Activated CD4-positive, alpha-beta T cell treated with anti-CD3 and anti-CD28 coated beads for 36 hours (primary cell): ENCODE measurements around the gene XRCC6. TPM values are rescaled to one million over a fixed set of nuclear protein-coding genes. Genes with fewer than 3 reads are reported as not detected.
"Not testable (repeated sequence)": the region's sequence is repeated elsewhere in the genome, so short reads cannot be mapped to it uniquely, and the experiment has no call there.

Source experiments
- ATAC-seq: fragments of 200-7000 bp; cut with Tn5 transposase; one replicate; pipeline ENCODE4 v1.10.0; 2021; ENCODE audit warnings: mild to moderate bottlenecking, moderate library complexity
- CTCF ChIA-PET: fragments of 350-600 bp; sonication (Branson Sonifier 250); formaldehyde crosslinking; loops from one replicate; lab custom pipeline; 2021; ENCODE audit warnings: antibody characterized with exemption; lab: Charles Lee
- POLR2A ChIA-PET: fragments of 350-600 bp; sonication (Branson Sonifier 250); formaldehyde crosslinking; loops from one replicate; lab custom pipeline; 2021; ENCODE audit warnings: antibody characterized with exemption, inconsistent platforms; lab: Charles Lee
- DNase-seq: peaks from one replicate; pipeline ENCODE4 v3.0.0-alpha.2; 2020
- H3K27ac Mint-ChIP-seq: one replicate; pipeline ENCODE4 v1.8.0; 2021; ENCODE audit warnings: mixed read lengths
- H3K27me3 Mint-ChIP-seq: one replicate; pipeline ENCODE4 v1.8.0; 2021; ENCODE audit warnings: mixed read lengths
- H3K36me3 Mint-ChIP-seq: one replicate; pipeline ENCODE4 v1.8.0; 2021; ENCODE audit warnings: low read depth, mixed read lengths
- H3K4me1 Mint-ChIP-seq: one replicate; pipeline ENCODE4 v1.8.0; 2021; ENCODE audit warnings: mixed read lengths
- H3K4me3 Mint-ChIP-seq: one replicate; pipeline ENCODE4 v1.8.0; 2021; ENCODE audit warnings: mild to moderate bottlenecking, moderate library complexity, mixed read lengths
- H3K9me3 Mint-ChIP-seq: one replicate; pipeline ENCODE4 v1.8.0; 2021; ENCODE audit warnings: low read depth, mixed read lengths
- intact Hi-C, 2 experiments: fragments of 100-400 bp; cut with DNase I in 1 of 2; cut with micrococcal nuclease in 1 of 2; formaldehyde crosslinking; loops; one replicate each; pipeline versions ENCODE4 v1.14.2 to v1.15.1; 2022 to 2024; cut with DNase I, micrococcal nuclease
- total RNA-seq, 2 experiments: library from RNA; stranded (reverse); gene quantifications; one replicate each; pipeline ENCODE4 v1.2.3, GENCODE V29; 2021

XRCC6 gene
- total RNA-seq, 2 experiments from 2014 or later, result 427 to 469 TPM

DNA sequence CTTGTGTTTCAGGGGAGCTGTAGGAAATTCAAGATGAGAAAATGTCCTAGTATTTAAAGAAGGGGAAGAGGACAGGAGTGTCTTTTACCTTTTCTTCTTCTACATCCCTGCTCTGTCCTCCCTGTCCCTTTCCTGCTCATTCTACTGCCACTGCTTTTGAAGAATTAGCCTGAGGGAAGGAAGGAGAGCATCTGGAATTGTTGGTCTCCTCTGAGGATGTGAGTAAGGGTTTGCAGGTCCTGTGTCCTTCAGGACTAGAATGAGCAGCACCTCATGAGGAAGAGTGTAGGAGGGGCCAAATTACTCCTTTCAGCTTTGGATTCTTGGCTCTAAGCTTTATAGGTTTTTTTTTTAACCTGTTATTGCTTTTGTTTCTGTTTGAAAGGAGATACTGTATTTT lies 43.4 kb downstream of the XRCC6 start:
- Mint-ChIP-seq H3K27ac (peak overlapping the region; percentile 38), H3K4me3 (no peak overlapping the region), H3K36me3 (peaks cover 43% of the 10 kb centered on the region), H3K4me1 (peaks cover 12% of the 10 kb centered on the region), H3K9me3 (no peaks in the 10 kb centered on the region), H3K27me3 (no peaks in the 10 kb centered on the region)
- DNase-seq (no peak), ATAC-seq (no peak)
- CTCF ChIA-PET, result interaction anchor here (0.6 to 2.0 kb wide), 2 partner anchors 13 to 262 kb away, joined by 3 to 6 read pairs; no protein-coding TSS in a partner anchor
- intact Hi-C loops, result no loop called here
- POLR2A ChIA-PET, result interaction anchor here (1.0 kb wide), 1 partner anchor 18 kb away, joined by 3 read pairs; no protein-coding TSS in a partner anchor

DNA sequence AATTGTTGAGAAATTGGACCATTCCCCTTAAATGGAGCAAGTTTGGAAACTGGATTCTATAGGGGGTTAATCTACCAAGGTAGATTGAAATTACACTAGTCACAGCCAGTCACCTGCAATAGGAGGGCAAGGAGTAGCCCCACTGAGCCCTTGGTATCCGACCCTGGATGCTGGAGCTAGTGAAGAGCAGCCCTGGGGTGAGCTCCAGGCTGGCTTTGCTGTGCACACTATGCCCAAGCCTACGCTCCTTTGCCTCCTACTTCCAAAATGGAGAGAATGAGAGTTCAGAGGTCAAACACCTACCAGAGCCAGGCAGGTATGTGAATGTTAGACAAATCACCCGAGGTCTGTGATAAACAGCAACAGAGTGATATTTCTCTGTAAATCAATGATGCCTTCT lies 43.9 kb downstream of the XRCC6 start:
- no peak overlapping the region for H3K4me3 Mint-ChIP-seq
- no peaks in the 10 kb centered on the region for H3K9me3 Mint-ChIP-seq
- peak overlapping the region; percentile 38 for H3K27ac Mint-ChIP-seq
- no peaks in the 10 kb centered on the region for H3K27me3 Mint-ChIP-seq
- DNase-seq, result no peak
- peaks cover 42% of the 10 kb centered on the region for H3K36me3 Mint-ChIP-seq
- H3K4me1 Mint-ChIP-seq, result peaks cover 13% of the 10 kb centered on the region
- ChIA-PET POLR2A (no interaction called here), CTCF (interaction anchor here (0.9 to 3.3 kb wide), 5 partner anchors 11 to 33 kb away, joined by 4 to 24 read pairs (median 5); partner anchors contain the start of gene MEI1)
- intact Hi-C loops, result no loop called here
- no peak for ATAC-seq

DNA sequence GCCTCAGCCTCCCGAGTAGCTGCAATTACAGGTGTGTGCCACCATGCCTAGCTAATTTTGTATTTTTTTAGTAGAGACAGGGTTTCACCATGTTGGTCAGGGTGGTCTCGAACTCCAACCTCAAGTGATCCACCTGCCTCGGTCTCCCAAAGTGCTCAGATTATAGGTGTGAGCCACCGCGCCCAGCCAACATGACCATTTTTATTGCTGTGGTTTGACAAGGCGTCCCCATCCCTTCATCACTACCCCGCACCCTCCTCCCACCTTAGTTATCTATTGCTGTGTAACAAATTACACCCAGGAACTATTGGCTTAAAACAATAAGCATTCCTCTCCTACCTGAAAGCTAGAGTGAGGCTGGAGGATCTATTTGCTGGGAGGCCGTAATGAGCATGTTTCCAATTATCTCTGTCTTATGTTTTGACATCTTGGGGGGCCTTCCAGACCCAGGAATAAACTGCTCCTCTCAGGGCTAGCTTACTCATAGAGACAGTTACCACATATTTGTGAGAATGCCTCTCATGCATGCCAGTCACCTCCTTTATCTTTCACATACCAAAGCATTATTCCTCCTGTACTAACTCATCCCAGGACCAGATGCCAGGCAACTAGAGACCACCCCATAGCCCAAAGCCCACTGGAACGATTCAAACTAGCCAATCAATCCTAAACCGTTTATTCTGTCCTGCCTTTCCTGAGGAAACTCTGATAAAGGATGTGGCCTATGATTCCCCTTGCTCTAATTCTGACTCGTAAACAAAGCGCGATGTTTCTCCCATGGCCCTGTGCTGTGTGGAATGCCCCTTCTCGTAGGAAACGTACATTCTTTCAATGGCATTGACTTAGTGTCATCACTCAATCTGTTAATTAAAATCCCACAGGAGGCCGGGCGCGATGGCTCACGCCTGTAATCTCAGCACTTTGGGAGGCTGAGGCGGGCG lies 48.1 kb downstream of the XRCC6 start:
- Mint-ChIP-seq H3K4me3 (no peak overlapping the region), H3K27ac (no peak overlapping the region), H3K4me1 (peaks cover 13% of the 10 kb centered on the region), H3K9me3 (no peaks in the 10 kb centered on the region), H3K27me3 (no peaks in the 10 kb centered on the region), H3K36me3 (peaks cover 30% of the 10 kb centered on the region)
- intact Hi-C loops, result no loop called here
- DNase-seq (no peak), ATAC-seq (no peak)
- ChIA-PET CTCF (no interaction called here), POLR2A (interaction anchor here (0.7 kb wide), 1 partner anchor 181 kb away, joined by 3 read pairs; no protein-coding TSS in a partner anchor)

DNA sequence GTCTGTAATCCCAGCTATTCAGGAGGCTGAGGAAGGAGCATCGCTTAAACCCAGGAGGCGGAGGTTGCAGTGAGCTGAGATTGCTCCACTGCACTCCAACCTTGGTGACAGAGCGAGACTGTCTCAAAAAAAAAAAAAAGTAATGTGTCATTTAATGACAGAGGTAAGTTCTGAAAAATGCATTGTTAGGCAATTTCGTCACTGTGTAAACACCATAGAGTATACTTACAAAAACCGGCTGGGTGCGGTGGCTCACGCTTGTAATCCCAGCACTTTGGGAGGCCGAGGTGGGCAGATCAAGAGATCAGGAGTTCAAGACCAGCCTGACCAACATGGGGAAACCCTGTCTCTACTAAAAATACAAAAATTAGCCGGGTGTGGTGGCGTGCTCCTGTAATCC lies 51.0 kb downstream of the XRCC6 start:
- intact Hi-C loops, ATAC-seq, H3K27ac Mint-ChIP-seq, DNase-seq, H3K9me3 Mint-ChIP-seq, H3K27me3 Mint-ChIP-seq, H3K4me3 Mint-ChIP-seq, POLR2A ChIA-PET: not testable (repeated sequence)
- CTCF ChIA-PET, result interaction anchor here (1.2 kb wide), 1 partner anchor 12 kb away, joined by 3 read pairs; no protein-coding TSS in a partner anchor
- H3K4me1 Mint-ChIP-seq, result peaks cover 12% of the 10 kb centered on the region
- peaks cover 32% of the 10 kb centered on the region for H3K36me3 Mint-ChIP-seq

DNA sequence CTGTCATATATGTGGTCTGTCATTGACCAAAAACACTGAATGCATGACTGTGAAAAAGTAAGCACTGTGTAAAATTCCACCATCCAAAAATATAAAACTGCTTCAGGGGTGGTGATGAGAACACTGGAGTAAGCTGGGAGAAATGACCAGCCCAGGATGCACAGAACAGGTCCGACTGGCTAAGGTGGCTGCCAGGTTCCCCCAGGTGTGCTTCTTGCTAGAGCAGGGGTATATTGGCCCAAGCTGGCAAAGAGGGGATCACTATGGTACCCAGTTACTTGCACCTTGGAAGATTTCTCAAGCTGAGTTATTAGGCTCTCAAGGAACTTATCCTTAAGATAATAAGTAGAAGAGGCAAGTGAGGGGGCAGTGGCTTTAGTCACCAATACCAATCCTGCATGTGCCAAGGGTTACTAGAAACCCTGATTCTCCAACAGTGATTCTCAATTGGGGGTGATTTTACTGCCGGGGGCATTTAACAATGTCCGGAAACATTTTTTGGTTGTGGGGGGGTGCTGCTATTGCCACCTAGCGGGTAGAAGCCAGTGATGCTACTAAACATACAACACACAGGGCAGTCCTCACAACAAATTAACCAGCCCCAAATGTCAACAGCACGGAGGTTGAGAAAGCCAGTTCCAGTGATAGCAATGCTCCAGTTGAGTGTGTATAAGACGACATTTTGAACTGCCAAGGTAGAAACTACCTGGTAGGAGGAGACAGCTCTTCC lies 51.9 kb downstream of the XRCC6 start:
- no peak for ATAC-seq
- ChIA-PET POLR2A (no interaction called here), CTCF (interaction anchor here (0.6 to 1.3 kb wide), 4 partner anchors 11 to 202 kb away, joined by 3 to 7 read pairs (median 4); no protein-coding TSS in a partner anchor)
- DNase-seq, result no peak
- Mint-ChIP-seq H3K9me3 (no peaks in the 10 kb centered on the region), H3K27ac (peak overlapping the region; percentile 8), H3K36me3 (peaks cover 35% of the 10 kb centered on the region), H3K4me3 (no peak overlapping the region), H3K27me3 (no peaks in the 10 kb centered on the region), H3K4me1 (peaks cover 10% of the 10 kb centered on the region)
- intact Hi-C loops, result no loop called here

DNA sequence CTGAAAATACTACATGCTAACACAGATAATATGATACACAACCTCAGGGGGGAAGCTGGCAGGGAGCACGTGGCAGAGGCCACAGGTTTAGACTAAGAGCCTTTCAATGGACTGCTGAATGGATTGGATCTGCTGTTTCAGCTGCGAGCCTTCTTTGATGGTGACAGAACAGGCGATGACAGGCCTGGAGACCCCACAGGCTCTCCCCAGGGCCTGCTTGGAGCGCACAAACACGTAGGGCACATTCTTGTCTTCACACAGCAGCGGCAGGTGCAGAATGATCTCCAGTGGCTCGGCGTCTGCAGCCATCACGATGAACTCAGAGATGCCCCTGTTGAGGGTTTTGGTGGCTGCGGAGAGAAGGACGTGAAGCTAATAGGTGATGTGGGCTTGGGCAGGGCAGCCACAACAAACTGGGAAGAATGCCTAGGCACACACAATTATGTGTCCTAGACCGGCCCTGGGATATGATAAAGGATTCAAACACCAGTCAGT lies 53.8 kb downstream of the XRCC6 start:
- CTCF ChIA-PET, result interaction anchor here (0.6 to 2.9 kb wide), 3 partner anchors 8 to 435 kb away, joined by 3 to 9 read pairs (median 4); no protein-coding TSS in a partner anchor
- peaks cover 11% of the 10 kb centered on the region for H3K4me1 Mint-ChIP-seq
- H3K27ac Mint-ChIP-seq, result peak overlapping the region; percentile 21
- no peak for ATAC-seq
- H3K36me3 Mint-ChIP-seq, result peaks cover 47% of the 10 kb centered on the region
- H3K27me3 Mint-ChIP-seq, result no peaks in the 10 kb centered on the region
- intact Hi-C loops, result no loop called here
- H3K4me3 Mint-ChIP-seq, result no peak overlapping the region
- POLR2A ChIA-PET, result interaction anchor here (0.6 kb wide), 1 partner anchor 9 kb away, joined by 5 read pairs; no protein-coding TSS in a partner anchor
- no peak for DNase-seq
- H3K9me3 Mint-ChIP-seq, result no peaks in the 10 kb centered on the region

DNA sequence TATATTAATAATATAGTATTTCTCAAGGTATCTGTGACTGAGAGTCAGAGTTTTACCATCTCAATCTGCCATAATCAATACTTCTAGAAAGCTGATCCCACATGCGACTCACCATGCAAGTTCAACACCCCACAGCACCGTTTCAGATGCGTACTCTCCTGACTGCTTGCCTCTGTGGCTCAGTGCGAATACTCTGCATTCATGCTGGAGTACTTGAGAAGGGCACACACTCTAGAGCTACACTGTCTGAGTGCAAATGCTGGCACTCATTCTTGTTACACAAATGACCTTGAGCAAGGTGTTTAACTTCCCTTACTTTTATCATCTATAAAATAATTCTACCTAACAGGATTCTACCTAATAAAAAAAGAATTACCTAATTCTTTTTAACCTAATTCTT lies 55.0 kb downstream of the XRCC6 start:
- Mint-ChIP-seq H3K9me3 (no peaks in the 10 kb centered on the region), H3K4me3 (no peak overlapping the region), H3K36me3 (peaks cover 56% of the 10 kb centered on the region), H3K27ac (no peak overlapping the region), H3K27me3 (no peaks in the 10 kb centered on the region), H3K4me1 (peaks cover 16% of the 10 kb centered on the region)
- DNase-seq (no peak), ATAC-seq (no peak)
- ChIA-PET CTCF (interaction anchor here (1.0 to 2.9 kb wide), 2 partner anchors 9 to 144 kb away, joined by 3 to 9 read pairs; no protein-coding TSS in a partner anchor), POLR2A (no interaction called here)
- intact Hi-C loops, result no loop called here

DNA sequence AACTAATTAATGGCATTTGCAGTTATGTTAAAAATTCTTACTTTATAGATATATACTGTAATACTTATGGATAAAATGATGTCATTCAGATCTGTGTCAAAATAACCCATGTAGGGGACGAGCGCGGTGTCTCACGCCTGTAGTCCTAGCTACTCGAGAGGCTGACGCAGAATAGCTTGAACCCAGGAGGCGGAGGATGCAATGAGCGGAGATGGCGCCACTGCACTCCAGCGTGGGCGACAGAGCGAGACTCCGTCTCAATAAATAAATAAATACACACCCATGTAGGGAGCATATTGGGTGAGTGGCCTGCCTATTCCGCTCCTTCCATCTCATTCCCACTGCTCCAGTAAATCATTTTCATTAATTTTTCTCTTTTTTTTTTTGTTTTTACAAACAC lies 60.5 kb downstream of the XRCC6 start:
- CTCF ChIA-PET, result interaction anchor here (0.7 to 1.5 kb wide), 3 partner anchors 14 to 327 kb away, joined by 3 to 5 read pairs (median 4); no protein-coding TSS in a partner anchor
- intact Hi-C loops, result loop anchor here in 1 of 2 experiments (1.0 kb wide), 1 partner anchor 60 kb away; the partner anchor contains the start of genes DESI1 and XRCC6
- H3K4me3 Mint-ChIP-seq, result peak overlapping the region; percentile 99
- DNase-seq, result peak; percentile 31
- POLR2A ChIA-PET, result no interaction called here
- ATAC-seq, result peak; percentile 9
- no peaks in the 10 kb centered on the region for H3K9me3 Mint-ChIP-seq
- peak overlapping the region; percentile 19 for H3K27ac Mint-ChIP-seq
- no peaks in the 10 kb centered on the region for H3K27me3 Mint-ChIP-seq
- H3K36me3 Mint-ChIP-seq, result peaks cover 38% of the 10 kb centered on the region
- H3K4me1 Mint-ChIP-seq, result peaks cover 33% of the 10 kb centered on the region

DNA sequence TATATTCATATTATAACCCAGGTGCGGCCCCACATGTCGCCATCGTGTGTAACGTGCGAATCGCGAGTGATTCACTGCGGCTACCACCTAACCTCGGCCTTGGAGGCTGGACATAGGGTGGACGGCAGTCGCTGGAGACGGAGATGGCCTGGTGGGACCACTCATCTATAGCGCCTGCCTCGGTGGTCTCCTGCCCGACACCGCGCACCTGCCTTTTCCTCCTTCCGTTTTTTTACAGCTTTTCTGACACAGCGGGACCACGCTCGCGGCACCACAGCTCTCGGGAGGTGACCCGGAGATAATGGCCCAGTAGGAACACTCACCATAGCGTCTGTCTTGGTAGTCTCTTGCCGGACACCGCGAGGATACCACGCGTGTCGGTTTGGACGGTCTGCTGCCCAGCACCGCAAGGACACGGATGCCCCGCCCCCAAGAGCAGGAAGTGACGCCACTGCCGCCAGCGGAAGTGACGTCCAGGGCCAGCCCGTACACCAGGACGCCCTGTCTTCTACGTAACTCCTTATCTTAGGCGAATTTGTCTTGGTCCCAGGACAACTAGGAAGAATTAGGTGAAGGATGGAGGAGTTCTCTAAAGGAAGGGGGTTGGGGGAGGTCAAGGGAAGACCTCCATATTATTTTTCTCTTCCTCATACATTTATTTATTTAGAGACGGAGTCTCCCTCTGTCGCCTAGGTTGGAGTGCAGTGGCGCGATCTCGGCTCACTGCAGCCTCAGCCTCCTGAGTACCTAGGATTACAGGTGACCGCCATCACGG lies 61.1 kb downstream of the XRCC6 start:
- ATAC-seq (peak; percentile 89), DNase-seq (peak; percentile 89)
- peaks cover 35% of the 10 kb centered on the region for H3K36me3 Mint-ChIP-seq
- ChIA-PET POLR2A (no interaction called here), CTCF (interaction anchor here (0.7 to 1.5 kb wide), 3 partner anchors 15 to 326 kb away, joined by 3 to 5 read pairs (median 4); no protein-coding TSS in a partner anchor)
- intact Hi-C loops, result loop anchor here in 1 of 2 experiments (1.0 kb wide), 1 partner anchor 61 kb away; the partner anchor contains the start of genes DESI1 and XRCC6
- peak overlapping the region; percentile 99 for H3K4me3 Mint-ChIP-seq
- H3K27me3 Mint-ChIP-seq, result no peaks in the 10 kb centered on the region
- peak overlapping the region; percentile 97 for H3K27ac Mint-ChIP-seq
- no peaks in the 10 kb centered on the region for H3K9me3 Mint-ChIP-seq
- H3K4me1 Mint-ChIP-seq, result peaks cover 32% of the 10 kb centered on the region

DNA sequence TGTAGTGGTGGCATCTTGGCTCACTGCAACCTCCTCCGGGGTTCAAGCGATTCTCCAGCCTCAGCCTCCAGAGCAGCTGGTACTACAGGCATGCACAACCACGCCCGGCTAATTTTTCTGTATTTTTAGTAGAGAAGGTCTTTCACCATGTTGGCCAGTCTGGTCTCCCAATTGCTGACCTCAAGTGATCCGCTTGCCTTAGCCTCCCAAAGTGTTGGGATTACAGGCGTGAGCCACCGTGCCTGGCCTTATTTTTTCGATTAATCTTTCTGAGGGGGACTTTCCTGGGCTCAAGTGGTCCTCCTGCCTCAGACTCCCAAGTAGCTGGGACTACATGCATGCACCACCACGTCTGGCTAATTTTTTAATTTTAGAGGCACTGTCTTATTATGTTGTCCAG lies 62.0 kb downstream of the XRCC6 start:
- H3K36me3 Mint-ChIP-seq, result peaks cover 40% of the 10 kb centered on the region
- peak overlapping the region; percentile 99 for H3K4me3 Mint-ChIP-seq
- ChIA-PET POLR2A (interaction anchor here (0.6 to 1.0 kb wide), 3 partner anchors 8 to 65 kb away, joined by 4 to 5 read pairs (median 4); no protein-coding TSS in a partner anchor), CTCF (interaction anchor here (1.0 to 1.3 kb wide), 2 partner anchors 10 to 14 kb away, joined by 3 to 4 read pairs; no protein-coding TSS in a partner anchor)
- ATAC-seq, result no peak
- intact Hi-C loops, result no loop called here
- no peak for DNase-seq
- H3K9me3 Mint-ChIP-seq, result no peaks in the 10 kb centered on the region
- H3K27me3 Mint-ChIP-seq, result no peaks in the 10 kb centered on the region
- H3K4me1 Mint-ChIP-seq, result peaks cover 37% of the 10 kb centered on the region
- peak overlapping the region; percentile 97 for H3K27ac Mint-ChIP-seq
